HCT116 (cell line): ENCODE measurements around the gene FKBP7. TPM values are rescaled to one million over a fixed set of nuclear protein-coding genes. Genes with fewer than 3 reads are reported as not detected.

ENCODE experiments used
- ATAC-seq: fragments of 200-7000 bp; cut with Tn5 transposase; 2 replicates; pipeline ENCODE4 v1.9.1; 2020; ENCODE audit warnings: mild to moderate bottlenecking, moderate library complexity
- BruUV-seq: library from RNA; stranded (reverse); fragments of 400-500 nt; replicated peaks from 2 replicates; lab custom pipeline; 2021; lab: Mats Ljungman, UMichigan
- CTCF ChIA-PET: fragments of 300-600 bp; sonication (Branson Sonifier 250); formaldehyde crosslinking; loops from one replicate; lab custom pipeline; 2021; ENCODE audit warnings: antibody characterized with exemption; lab: Charles Lee
- POLR2A ChIA-PET: fragments of 300-600, 350-600 bp; sonication (Branson Sonifier 250); formaldehyde crosslinking; loops from one replicate; lab custom pipeline; 2021; ENCODE audit warnings: antibody characterized with exemption; lab: Charles Lee
- RAD21 ChIA-PET, 2 experiments: fragments of 300-600 bp; sonication (Branson Sonifier 250); formaldehyde crosslinking; loops; one replicate each; lab custom pipeline; 2023; ENCODE audit warnings: low total read pairs in 2 of 2; ENCODE audit not compliant: uncharacterized antibody in 2 of 2, unreplicated experiment in 2 of 2, low non-redundant PET in 1 of 2; lab: Charles Lee
- DNase-seq: peaks from one replicate; pipeline ENCODE4 v3.0.0-alpha.2; 2010; ENCODE audit warnings: low read depth, low spot score
- H2AFZ ChIP-seq: fragments of 200-600 bp; shearing (Covaris generic), sonication (generic); 2 replicates; pipeline ENCODE4 v1.6.1; 2017; ENCODE audit warnings: low read depth, mixed run types, mixed read lengths, antibody characterized with exemption, low read length; ENCODE audit not compliant: poor library complexity, severe bottlenecking
- H3K27ac ChIP-seq: 2 replicates; pipeline ENCODE4 v1.5.1; 2012; ENCODE audit warnings: low read depth, low read length
- H3K27me3 ChIP-seq: fragments of 200-600 bp; sonication (generic); 2 replicates; pipeline ENCODE4 v1.6.1; 2016; ENCODE audit warnings: mixed run types, low read length, mixed read lengths; ENCODE audit not compliant: insufficient read depth
- H3K36me3 ChIP-seq, 2 experiments: fragments of 200-500 bp in 1 of 2; fragments of 200-600 bp in 1 of 2; sonication (Bioruptor generic) in 1 of 2; sonication (generic) in 1 of 2; 2 replicates each; pipeline versions ENCODE4 v1.5.1 to v1.6.1; 2014 to 2016; ENCODE audit warnings: low read length in 2 of 2, inconsistent platforms in 1 of 2, mixed read lengths in 1 of 2, mixed run types in 1 of 2; ENCODE audit not compliant: insufficient read depth in 2 of 2, control insufficient read depth in 1 of 2
- H3K4me1 ChIP-seq, 2 experiments: fragments of 200-600 bp in 1 of 2; sonication (generic) in 1 of 2; 2 replicates each; pipeline versions ENCODE4 v1.5.1 to v1.6.1; 2012 to 2017; ENCODE audit warnings: low read length in 2 of 2, inconsistent platforms in 1 of 2, mild to moderate bottlenecking in 1 of 2, mixed read lengths in 1 of 2, mixed run types in 1 of 2, moderate library complexity in 1 of 2; ENCODE audit not compliant: insufficient read depth in 2 of 2, control insufficient read depth in 1 of 2
- H3K4me2 ChIP-seq: fragments of 200-600 bp; sonication (generic); 2 replicates; pipeline ENCODE4 v1.6.1; 2017; ENCODE audit warnings: mixed run types, low read length, mixed read lengths
- H3K4me3 ChIP-seq, 2 experiments: fragments of 200-600 bp in 1 of 2; sonication (generic) in 1 of 2; replicated peaks in 1 of 2; 2 replicates each; pipeline ENCODE4 v1.5.1; 2011 to 2016; ENCODE audit warnings: low read length in 2 of 2, control low read depth in 1 of 2, low read depth in 1 of 2, mild to moderate bottlenecking in 1 of 2, mixed read lengths in 1 of 2, mixed run types in 1 of 2
- H3K79me2 ChIP-seq: fragments of 200-600 bp; sonication (generic); 2 replicates; pipeline ENCODE4 v1.6.1; 2017; ENCODE audit warnings: mild to moderate bottlenecking, mixed run types, low read length, moderate library complexity, mixed read lengths; ENCODE audit not compliant: insufficient read depth
- H3K9ac ChIP-seq: fragments of 200-600 bp; sonication (generic); 2 replicates; pipeline ENCODE4 v1.6.1; 2016; ENCODE audit warnings: low read length, mixed read lengths
- H3K9me2 ChIP-seq: fragments of 200-600 bp; sonication (generic), shearing (Covaris generic); 2 replicates; pipeline ENCODE4 v1.6.1; 2017; ENCODE audit warnings: mixed run types, mild to moderate bottlenecking, moderate library complexity; ENCODE audit not compliant: insufficient read depth
- H3K9me3 ChIP-seq, 2 experiments: fragments of 200-500 bp in 1 of 2; fragments of 200-600 bp in 1 of 2; sonication (Bioruptor generic) in 1 of 2; sonication (generic) in 1 of 2; 2 replicates each; pipeline ENCODE4 v1.6.1; 2014 to 2017; ENCODE audit warnings: low read length in 2 of 2, mixed read lengths in 2 of 2, inconsistent platforms in 1 of 2, low read depth in 1 of 2, mild to moderate bottlenecking in 1 of 2, mixed run types in 1 of 2, moderate library complexity in 1 of 2; ENCODE audit not compliant: control insufficient read depth in 1 of 2, insufficient read depth in 1 of 2
- H4K20me1 ChIP-seq: fragments of 200-600 bp; sonication (generic), shearing (Covaris generic); 2 replicates; pipeline ENCODE4 v1.6.1; 2017; ENCODE audit warnings: mixed run types, mild to moderate bottlenecking, moderate library complexity; ENCODE audit not compliant: insufficient read depth
- ATF3 ChIP-seq: IDR thresholded peaks from 2 replicates; pipeline ENCODE4 v1.6.1; 2012
- CBX3 ChIP-seq: IDR thresholded peaks from 2 replicates; pipeline ENCODE4 v1.6.1; 2012; ENCODE audit warnings: low read depth
- EZH2 ChIP-seq: fragments of 200-600 bp; sonication (generic); IDR thresholded peaks from 2 replicates; pipeline ENCODE4 v1.6.1; 2017; ENCODE audit warnings: antibody characterized with exemption, mixed run types
- JUND ChIP-seq: IDR thresholded peaks from 2 replicates; pipeline ENCODE4 v1.6.1; 2012
- POLR2A ChIP-seq: IDR thresholded peaks from 2 replicates; pipeline ENCODE4 v1.7.0; 2011; ENCODE audit warnings: borderline replicate concordance; ENCODE audit not compliant: insufficient read depth, insufficient read length; ENCODE audit errors: extremely low read depth
- POLR2AphosphoS5 ChIP-seq: IDR thresholded peaks from 2 replicates; pipeline ENCODE4 v1.6.1; 2011; ENCODE audit warnings: mild to moderate bottlenecking, low read depth, low read length, moderate library complexity
- RAD21 ChIP-seq: IDR thresholded peaks from 2 replicates; pipeline ENCODE4 v1.6.1; 2012; ENCODE audit warnings: low read depth, mild to moderate bottlenecking
- REST ChIP-seq: IDR thresholded peaks from 2 replicates; pipeline ENCODE4 v1.6.1; 2012; ENCODE audit warnings: low read depth
- SIN3A ChIP-seq: IDR thresholded peaks from 2 replicates; pipeline ENCODE4 v1.6.1; 2012; ENCODE audit warnings: low read depth
- SP1 ChIP-seq: IDR thresholded peaks from 2 replicates; pipeline ENCODE4 v1.6.1; 2012; ENCODE audit warnings: low read depth
- ZNF274 ChIP-seq: fragments of 200-500 bp; sonication (Bioruptor generic); IDR thresholded peaks from 2 replicates; pipeline ENCODE4 v1.6.1; 2014; ENCODE audit warnings: mild to moderate bottlenecking, low read depth, low read length, inconsistent platforms
- intact Hi-C: fragments of 100-400 bp; cut with micrococcal nuclease; formaldehyde crosslinking; loops from 2 replicates; pipeline ENCODE4 v1.10.0; 2022
- total RNA-seq: library from RNA; stranded (reverse); gene quantifications from one replicate; pipeline ENCODE4 v1.2.1, GENCODE V29; 2021; ENCODE audit not compliant: unreplicated experiment
- TF ChIP-seq, protein P1 (sequence below), 3 experiments: fragments of 200-600 bp in 1 of 3; sonication (generic) in 1 of 3; IDR thresholded peaks in 2 of 3; conservative IDR thresholded peaks in 1 of 3; 2 replicates each; pipeline ENCODE4 v1.5.1; 2012 to 2017; ENCODE audit warnings: low read depth in 2 of 3, low read length in 2 of 3, antibody characterized with exemption in 1 of 3, borderline replicate concordance in 1 of 3, control low read depth in 1 of 3, mild to moderate bottlenecking in 1 of 3, mixed read lengths in 1 of 3, mixed run types in 1 of 3, moderate library complexity in 1 of 3; ENCODE audit not compliant: insufficient read depth in 1 of 3
- TF ChIP-seq, protein P2 (sequence below): IDR thresholded peaks from 2 replicates; pipeline ENCODE4 v1.6.1; 2012

Gene FKBP7
- total RNA-seq, 1 experiment from 2014 or later, result 4.5 TPM

DNA sequence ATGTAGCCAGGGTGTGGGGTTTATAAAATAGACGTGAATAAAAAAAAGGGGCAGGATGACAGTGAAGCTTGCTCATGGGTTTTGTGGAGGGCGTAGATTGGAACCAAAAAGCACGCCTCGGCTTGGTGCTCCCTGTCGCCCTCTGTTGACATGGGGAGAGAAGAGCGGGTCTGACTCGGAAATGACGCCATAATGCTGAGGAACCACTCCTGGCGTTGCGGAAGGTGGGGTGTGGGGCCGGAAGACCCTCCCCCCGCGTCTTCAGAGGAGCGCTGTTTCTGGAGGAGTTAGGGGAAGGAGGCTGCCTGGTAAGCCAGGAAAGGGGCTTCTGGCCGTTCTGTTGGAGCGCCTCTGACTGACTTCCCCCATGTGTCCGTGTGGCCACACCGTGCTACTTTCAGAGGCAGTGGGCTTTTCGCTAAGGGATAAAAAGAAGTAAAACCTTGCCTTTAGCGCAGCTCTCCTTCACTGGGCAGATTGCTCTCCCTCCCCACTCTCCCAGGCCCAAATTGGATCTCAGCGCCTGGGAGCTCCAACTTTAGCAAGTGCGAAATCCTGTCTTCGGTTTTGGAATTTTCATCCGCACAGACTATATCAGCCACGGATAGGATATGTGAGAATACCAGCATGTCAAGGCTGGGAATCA lies 44.7 kb upstream of the FKBP7 start:
- H3K4me1 ChIP-seq, result peaks cover 0 to 4% of the 10 kb centered on the region in 2 experiments; a peak in 1 of 4 replicates
- POLR2A ChIA-PET, result interaction anchor here (1.1 kb wide), 1 partner anchor 65 kb away, joined by 3 read pairs; no protein-coding TSS in a partner anchor
- peak; percentile 95 for ATAC-seq
- H4K20me1 ChIP-seq, result no peaks in the 10 kb centered on the region
- peak overlapping the region; percentile 17; the same call in 1 of the 2 replicates for H3K27ac ChIP-seq
- no peaks in the 10 kb centered on the region for H3K27me3 ChIP-seq
- H2AFZ ChIP-seq, result peak overlapping the region; percentile 10
- H3K9me3 ChIP-seq, result no peaks in the 10 kb centered on the region
- peak; percentile 57 for DNase-seq
- TF ChIP-seq RAD21 (peak; percentile 40), SIN3A (0 out of 2 replicates have a peak, but pooled peaks have one; percentile 30), REST (no peak), SP1 (no peak), EZH2 (no peak), POLR2AphosphoS5 (peak; percentile 86), CBX3 (peak; percentile 68), JUND (no peak), ZNF274 (no peak), ATF3 (no peak), POLR2A (peak; percentile 55)
- TF ChIP-seq, protein P1, sequence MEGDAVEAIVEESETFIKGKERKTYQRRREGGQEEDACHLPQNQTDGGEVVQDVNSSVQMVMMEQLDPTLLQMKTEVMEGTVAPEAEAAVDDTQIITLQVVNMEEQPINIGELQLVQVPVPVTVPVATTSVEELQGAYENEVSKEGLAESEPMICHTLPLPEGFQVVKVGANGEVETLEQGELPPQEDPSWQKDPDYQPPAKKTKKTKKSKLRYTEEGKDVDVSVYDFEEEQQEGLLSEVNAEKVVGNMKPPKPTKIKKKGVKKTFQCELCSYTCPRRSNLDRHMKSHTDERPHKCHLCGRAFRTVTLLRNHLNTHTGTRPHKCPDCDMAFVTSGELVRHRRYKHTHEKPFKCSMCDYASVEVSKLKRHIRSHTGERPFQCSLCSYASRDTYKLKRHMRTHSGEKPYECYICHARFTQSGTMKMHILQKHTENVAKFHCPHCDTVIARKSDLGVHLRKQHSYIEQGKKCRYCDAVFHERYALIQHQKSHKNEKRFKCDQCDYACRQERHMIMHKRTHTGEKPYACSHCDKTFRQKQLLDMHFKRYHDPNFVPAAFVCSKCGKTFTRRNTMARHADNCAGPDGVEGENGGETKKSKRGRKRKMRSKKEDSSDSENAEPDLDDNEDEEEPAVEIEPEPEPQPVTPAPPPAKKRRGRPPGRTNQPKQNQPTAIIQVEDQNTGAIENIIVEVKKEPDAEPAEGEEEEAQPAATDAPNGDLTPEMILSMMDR (IDR thresholded peaks at IDR 0.05 in 2 of 3, conservative IDR thresholded peaks at IDR 0.05 in 1 of 3; ENCODE audit: borderline replicate concordance in 1 of 3, insufficient read depth in 1 of 3, low read depth in 2 of 3, low read length in 2 of 3), result peak; percentile 42 to 81 (median 72); a peak in 5 of 6 replicates
- TF ChIP-seq, protein P2, sequence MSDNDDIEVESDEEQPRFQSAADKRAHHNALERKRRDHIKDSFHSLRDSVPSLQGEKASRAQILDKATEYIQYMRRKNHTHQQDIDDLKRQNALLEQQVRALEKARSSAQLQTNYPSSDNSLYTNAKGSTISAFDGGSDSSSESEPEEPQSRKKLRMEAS, result peak; percentile 67
- TF ChIP-seq, all 23 proteins: peak for 7
- peak overlapping the region; percentile 75 to 76 for H3K4me3 ChIP-seq
- ChIA-PET CTCF (interaction anchor here (0.6 to 1.4 kb wide), 3 partner anchors 9 to 411 kb away, joined by 3 to 4 read pairs (median 3); partner anchors contain the start of gene RBM45), RAD21 (no interaction called here)
- H3K9ac ChIP-seq, result peak overlapping the region; percentile 71
- BruUV-seq, result no TSS peak
- H3K4me2 ChIP-seq, result peak overlapping the region; percentile 77
- peaks cover 13% of the 10 kb centered on the region for H3K79me2 ChIP-seq
- no peaks in the 10 kb centered on the region for H3K9me2 ChIP-seq
- H3K36me3 ChIP-seq, result no peaks in the 10 kb centered on the region
- intact Hi-C loops, result no loop called here
